ENCODE data around the gene KLHL26. TPM values are rescaled to one million over a fixed set of nuclear protein-coding genes. Genes with fewer than 3 reads are reported as not detected.

KLHL26 gene
- polyA plus RNA-seq, 3 donors, result 5.0 to 6.1 (median 5.3) TPM

DNA sequence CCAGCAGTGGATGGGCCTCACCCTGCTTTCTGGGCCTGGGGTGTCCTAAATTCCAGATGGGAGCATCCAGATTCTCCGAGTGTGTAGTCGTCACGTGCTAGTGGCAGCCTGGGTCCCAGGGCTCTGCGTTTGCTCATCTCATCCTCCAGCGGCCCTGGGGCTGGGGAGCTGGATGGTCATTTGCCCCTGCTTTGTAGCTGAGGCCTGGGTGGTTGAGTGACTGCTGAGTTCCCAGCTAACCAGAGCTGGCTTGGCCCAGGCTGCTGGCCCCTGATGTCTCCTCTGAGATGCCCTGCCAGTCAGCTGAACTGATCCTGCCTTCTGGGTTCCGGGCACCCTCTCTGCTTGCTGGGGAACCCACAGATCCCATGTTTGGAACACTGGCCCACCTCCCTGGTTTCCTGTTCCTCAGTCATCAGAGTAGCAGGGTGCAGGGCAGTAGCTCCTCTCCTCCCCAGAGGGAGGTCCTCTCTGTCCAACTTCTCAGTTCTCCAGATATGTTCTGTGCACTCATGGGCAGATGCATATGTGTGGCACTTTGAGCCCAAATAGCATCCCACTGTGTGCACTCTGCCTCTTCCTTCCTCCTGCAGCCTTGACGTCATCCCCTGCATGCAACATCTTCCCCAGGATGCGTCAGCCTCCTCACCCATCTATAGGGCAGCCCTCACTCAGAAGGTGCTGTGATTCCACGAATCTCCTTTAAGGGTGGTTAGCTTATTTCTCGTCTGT lies 24.3 kb downstream of the KLHL26 start:
- no peak for DNase-seq (ENCODE audit: low read depth in 3 of 3, low spot score in 2 of 3)

DNA sequence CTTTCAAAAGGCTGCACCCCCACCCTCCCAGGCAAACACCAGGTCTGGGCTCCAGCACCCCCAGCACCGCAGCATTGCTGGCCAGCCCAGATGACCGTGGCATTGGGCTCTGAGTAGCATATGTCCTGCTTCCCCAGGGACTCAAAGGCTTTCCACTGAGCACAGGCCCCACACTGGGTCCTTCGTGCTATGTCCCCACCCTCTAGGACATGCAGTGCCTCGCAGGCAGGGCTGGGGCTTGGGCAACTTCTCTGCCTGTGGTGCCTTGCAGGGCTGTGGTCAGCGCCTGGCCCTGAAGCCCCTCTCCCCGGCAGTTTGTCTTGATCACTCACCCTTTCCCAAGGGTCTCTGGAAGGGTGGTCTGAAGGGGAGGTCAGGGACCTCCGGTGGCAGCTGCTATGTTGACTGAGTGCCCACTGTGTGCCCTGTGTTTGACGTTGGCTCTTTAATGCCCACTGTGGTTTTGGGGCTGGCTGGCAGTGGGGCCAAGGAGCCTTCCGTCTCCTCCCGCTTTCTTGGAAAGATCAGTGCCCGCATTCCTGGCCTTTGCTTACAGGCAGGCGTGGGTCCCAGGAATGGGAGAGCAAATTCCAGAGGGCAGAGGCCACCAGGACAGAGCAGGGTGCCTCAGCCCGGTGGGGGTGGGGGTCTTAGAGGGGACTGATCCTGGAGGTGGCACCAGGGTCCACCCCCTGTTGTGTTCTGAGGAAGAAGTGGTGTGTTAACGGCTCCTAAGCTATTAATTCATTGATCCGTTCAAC lies 26.3 kb downstream of the KLHL26 start:
- DNase-seq (ENCODE audit: low read depth in 3 of 3, low spot score in 2 of 3), result no peak

DNA sequence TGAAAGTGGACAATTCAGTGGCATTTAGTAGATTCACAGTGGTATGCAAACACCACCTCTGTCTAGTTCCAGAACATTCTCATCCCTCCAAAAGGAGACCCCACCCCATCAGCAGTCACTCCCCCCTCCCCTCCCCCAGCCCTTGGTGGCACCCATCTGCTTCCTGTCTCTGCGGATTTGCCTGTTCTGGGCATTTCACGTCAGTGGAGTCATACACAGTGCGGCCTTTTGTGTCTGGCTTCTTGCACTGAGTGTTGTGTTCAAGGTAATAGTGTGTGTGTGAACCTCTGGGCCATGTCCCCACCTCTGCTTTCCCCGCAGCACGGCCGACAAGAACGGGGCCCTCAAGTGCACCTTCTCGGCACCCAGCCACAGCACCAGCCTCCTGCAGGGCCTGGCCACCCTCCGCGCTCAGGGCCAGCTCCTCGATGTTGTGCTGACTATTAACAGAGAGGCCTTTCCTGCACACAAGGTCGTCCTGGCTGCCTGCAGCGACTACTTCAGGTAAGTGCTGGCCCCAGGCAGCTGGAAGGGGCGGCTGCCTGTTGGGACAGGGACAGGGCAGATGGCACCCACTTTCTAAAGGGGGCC lies 27.2 kb downstream of the KLHL26 start:
- DNase-seq (ENCODE audit: low read depth in 3 of 3, low spot score in 2 of 3), result no peak

DNA sequence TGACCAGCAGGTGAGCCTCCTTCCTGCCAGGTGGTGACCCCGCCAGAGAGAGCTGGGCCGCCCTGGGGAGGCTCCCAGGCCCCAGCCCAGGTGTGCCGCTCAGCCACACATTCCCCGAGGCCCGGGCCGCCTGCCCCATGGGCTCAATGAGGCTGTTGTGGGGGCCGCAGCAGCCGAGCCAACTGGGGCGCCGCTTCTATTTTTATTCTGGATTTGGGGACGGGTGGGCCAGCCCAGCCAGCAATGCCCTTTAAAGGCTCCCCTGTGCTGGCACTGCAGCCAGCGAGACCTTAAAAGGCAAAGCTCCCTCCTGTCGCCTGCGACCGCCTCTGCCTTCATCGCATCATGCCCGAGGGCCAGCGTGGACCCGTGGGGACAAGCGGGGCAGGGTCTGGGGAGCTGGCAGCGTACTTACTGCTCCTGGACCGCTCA lies 29.0 kb downstream of the KLHL26 start:
- no peak for DNase-seq (ENCODE audit: low read depth in 3 of 3, low spot score in 2 of 3)

DNA sequence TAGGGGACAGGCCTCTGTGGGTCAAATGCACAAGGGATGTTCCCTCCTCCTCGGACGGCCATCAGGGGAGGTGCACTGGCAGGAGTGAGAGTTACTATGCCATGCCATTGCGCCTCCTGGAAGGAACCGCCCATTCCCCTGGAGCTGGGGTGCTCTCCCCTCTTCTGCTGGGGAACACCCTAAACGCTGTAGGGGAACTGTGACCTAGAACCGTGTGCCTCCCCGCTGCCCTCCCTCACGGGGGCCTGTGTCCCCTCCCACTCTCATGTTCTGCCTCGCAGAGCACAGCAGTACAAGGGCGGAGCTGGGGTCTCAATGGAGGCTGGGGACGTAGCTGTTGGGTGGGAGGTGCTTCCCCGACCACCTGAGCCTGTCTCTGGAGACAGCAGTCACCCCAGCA lies 29.5 kb downstream of the KLHL26 start:
- no peak for DNase-seq (ENCODE audit: low read depth in 3 of 3, low spot score in 2 of 3)

DNA sequence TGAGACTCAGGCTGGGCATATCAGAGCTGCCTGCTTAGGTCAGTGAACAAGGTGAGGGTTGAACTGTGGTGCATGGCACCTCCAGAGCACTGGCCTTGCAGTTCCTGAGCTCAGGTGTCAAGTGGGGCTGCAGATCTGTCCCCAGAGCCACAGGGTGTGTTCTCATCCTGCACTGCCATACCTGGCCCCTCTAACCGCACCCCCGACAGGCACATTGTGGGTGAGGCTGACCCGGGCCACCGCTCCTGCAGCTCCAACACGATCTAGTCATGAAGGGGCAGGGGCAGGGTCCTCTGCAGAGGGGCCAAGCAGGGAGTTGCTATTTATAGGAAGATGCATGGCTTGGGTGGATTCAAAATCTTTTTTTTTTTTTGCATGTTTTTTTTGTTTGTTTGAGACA lies 30.0 kb downstream of the KLHL26 start:
- no peak for DNase-seq (ENCODE audit: low read depth in 3 of 3, low spot score in 2 of 3)

DNA sequence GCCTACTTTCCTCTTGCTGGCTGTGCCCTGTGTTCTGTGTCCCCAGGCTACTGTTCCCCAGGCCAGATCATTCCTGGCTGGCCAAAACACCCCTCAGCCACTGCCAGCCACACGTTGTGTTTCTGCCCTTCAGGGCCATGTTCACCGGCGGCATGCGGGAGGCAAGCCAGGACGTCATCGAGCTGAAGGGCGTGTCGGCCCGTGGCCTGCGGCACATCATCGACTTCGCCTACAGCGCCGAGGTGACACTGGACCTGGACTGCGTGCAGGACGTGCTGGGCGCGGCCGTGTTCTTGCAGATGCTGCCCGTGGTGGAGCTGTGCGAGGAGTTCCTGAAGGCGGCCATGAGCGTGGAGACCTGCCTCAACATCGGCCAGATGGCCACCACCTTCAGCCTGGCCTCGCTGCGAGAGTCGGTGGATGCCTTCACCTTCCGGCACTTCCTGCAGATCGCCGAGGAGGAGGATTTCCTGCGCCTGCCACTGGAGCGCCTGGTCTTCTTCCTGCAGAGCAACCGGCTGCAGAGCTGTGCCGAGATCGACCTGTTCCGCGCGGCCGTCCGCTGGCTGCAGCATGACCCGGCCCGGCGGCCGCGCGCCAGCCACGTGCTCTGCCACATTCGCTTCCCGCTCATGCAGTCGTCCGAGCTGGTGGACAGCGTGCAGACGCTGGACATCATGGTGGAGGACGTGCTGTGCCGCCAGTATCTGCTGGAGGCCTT lies 30.9 kb downstream of the KLHL26 start:
- no peak for DNase-seq (ENCODE audit: low read depth in 3 of 3, low spot score in 2 of 3)

DNA sequence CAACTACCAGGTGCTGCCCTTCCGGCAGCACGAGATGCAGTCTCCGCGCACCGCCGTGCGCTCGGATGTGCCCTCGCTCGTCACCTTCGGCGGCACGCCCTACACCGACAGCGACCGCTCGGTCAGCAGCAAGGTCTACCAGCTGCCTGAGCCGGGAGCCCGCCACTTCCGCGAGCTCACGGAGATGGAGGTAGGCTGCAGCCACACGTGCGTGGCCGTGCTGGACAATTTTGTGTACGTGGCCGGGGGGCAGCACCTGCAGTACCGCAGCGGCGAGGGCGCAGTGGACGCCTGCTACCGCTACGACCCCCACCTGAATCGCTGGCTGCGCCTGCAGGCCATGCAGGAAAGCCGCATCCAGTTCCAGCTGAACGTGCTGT lies 31.4 kb downstream of the KLHL26 start:
- DNase-seq (ENCODE audit: low read depth in 3 of 3, low spot score in 2 of 3), result no peak

DNA sequence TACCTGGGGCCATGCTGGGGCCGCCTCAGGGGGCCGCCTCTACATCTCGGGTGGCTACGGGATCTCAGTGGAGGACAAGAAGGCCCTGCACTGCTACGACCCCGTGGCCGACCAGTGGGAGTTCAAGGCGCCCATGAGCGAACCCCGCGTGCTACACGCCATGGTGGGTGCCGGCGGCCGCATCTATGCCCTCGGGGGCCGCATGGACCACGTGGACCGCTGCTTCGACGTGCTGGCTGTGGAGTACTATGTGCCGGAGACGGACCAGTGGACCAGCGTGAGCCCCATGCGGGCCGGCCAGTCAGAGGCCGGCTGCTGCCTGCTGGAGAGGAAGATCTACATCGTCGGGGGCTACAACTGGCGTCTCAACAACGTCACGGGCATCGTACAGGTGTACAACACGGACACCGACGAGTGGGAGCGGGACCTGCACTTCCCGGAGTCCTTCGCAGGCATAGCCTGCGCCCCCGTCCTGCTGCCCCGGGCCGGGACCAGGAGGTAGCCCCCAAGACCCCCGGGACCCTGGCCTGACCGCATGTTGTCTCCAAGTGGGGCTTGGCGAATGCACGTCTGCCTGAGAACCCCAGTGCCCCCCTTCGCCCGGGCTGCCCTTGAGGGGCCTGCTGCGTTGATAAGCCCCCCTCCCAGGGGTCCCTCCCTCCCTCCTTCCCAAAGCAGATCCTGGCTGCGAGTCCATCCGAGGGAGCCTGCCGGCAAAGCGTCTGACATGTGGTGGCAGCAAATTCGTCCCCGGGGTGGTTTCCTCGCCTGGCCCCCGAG lies 32.1 kb downstream of the KLHL26 start:
- no peak for DNase-seq (ENCODE audit: low read depth in 3 of 3, low spot score in 2 of 3)

DNA sequence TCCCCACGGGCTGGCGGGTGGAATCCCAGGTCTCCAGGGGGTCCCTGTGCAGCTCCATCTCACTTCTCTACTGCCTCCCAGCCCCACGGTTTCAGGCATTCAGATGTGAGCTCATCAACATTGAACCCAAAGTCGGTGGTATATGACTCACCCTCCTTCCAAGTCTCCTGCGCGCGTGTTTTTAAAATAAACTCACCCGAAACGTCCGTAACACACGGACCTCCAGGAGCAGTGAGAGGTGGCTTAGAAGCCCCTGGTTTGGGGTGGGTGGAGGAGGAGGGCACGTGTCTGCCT lies 32.6 kb downstream of the KLHL26 start:
- DNase-seq (ENCODE audit: low read depth in 3 of 3, low spot score in 2 of 3), result no peak

DNA sequence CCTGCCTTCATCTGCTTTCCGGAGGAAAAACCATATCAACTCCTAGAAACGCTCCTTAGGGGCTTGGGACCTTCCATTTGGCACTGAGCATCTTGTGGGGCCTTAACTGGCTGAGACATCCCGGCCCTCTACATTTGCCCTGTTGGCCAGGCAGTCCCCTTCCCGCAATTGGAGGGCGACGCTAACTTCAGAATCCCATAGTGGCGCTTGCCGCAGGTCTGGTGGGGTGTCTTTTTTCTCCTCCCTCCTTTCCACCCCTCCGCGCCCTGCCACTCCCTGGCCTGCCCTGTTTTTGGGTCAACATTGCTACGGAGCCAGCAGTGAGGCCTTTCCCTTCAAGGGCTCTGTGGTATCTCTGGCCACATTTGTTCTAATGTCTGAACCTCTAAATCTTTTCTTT lies 33.1 kb downstream of the KLHL26 start:
- no peak for DNase-seq (ENCODE audit: low read depth in 3 of 3, low spot score in 2 of 3)

DNA sequence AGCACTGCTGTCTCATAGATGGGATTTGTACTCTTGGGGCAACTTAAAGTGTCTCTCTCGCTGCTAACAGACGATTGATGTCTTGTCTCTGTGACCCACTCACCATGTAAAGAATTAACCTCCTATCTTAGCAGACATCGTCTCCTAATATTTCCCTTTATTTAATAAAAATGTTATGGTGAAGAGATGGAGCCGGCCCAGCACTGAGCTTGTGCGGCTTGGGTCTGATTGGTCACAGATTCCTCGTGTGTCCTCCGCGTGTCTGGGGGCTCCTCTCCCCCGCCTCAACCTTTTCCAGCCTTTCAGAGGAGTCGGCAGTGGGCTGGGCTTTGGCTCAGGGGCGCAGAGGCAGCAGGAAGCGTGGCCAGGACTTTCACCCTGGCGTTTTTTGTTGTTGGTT lies 33.5 kb downstream of the KLHL26 start:
- DNase-seq (ENCODE audit: low read depth in 3 of 3, low spot score in 2 of 3), result no peak

DNA sequence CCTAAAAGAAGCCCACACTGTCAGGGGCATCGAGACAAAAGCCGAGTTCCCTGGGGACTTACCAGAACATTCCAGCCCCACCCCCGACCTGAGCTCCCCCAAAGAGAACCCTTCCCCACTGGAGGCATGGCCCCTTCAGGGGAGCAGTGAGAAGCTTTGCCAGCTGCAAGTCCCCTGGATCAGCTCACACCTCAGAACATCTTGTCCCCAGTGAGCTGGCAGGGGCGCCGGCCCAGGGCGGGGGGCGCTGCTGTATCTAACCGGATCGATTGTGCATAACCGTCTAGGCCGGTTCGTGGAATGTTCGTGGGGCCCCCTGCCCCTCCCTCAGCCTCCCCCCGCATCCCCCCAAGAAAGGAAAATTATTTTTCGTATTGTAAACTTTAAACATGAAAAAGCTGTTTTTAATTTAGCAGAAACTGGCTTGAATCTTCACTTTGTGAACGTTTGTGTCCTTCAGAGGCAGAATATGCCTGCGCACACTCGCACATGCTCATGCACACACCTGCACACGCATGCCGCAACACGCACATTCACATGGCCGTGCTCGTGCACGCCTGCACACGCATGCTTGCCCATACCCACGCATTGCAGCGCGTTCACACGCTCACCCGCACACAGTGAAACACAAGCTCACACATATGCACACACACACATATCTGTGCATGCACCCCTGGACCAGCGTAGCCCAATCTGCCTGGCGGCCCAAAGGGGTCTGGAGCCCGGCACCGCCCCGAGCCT lies 34.6 kb downstream of the KLHL26 start:
- DNase-seq (ENCODE audit: low read depth in 3 of 3, low spot score in 2 of 3), result no peak

DNA sequence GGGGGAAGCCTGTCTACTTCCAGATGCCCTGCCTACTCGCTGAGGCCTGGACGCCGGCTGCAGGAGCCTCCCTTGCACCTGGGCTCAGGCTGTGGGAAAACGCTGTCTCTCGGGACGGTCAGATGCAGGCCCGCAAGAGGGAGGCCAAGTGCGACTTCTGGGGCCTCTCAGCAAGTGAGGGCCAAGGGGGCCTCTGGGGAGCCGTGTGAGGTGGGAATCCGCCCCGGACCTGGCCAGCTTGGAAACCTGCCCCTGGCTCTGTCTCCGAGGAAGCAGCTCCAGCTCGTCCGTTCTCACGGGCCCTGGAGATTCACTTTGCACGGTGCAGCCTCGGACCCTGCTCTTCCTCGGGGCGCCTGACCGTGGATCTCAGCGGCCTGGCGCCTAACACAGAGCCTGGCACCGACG lies 35.2 kb downstream of the KLHL26 start:
- DNase-seq (ENCODE audit: low read depth in 3 of 3, low spot score in 2 of 3), result no peak

DNA sequence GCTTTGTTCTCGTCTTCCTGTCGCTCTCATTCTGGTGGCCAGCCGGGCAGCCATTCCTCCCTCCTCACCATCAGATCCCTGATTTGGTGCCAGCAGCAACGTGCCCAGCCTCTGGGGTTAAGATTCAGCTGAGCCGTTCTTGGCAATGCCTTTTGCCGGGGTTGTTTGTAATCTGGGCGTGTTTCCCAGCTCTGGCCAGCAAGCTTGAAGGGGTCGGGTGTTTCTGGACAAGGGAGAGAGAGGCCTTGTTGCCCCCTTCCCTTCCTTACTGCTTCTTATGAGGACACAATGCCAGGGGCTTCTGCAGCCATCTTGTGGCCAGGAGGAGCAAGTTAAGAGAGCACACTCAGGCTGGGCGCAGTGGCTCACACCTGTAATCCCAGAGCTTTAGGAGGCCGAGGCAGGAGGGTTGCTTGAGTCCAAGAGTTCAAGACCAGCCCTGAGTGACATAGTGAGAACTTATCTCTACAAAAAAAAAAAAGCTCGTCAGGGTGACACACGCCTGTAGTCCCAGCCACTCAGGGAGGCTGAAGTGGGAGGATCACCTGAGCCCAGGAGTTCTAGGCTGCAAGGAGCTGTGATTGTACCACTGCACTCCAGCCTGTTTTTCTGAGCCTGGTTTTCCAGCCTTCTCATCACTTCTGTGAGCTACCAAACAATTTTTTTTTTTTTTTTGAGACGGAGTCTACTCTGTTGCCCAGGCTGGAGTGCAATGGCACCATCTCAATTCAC lies 35.9 kb downstream of the KLHL26 start:
- DNase-seq (ENCODE audit: low read depth in 3 of 3, low spot score in 2 of 3), result no peak

DNA sequence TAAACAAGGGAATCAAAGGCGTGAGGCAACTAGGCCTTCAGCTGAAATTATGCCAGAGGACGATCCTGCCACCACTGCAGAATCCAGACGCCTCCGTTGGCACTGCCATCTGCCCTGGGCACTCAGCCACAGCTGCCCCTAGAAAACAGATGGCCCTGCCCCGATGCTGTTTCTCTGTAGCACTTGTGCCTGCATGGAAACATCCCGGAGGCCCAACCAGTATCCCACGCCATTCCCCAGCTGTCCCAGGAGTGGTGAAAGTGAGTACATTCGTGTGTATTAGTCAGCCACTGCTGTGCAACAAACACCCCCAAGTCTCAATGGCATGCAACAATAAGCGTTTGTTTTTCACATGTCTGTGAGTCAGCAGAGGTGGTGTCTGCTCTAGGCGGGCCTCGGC lies 37.8 kb downstream of the KLHL26 start:
- DNase-seq (ENCODE audit: low read depth in 3 of 3, low spot score in 2 of 3), result no peak

DNA sequence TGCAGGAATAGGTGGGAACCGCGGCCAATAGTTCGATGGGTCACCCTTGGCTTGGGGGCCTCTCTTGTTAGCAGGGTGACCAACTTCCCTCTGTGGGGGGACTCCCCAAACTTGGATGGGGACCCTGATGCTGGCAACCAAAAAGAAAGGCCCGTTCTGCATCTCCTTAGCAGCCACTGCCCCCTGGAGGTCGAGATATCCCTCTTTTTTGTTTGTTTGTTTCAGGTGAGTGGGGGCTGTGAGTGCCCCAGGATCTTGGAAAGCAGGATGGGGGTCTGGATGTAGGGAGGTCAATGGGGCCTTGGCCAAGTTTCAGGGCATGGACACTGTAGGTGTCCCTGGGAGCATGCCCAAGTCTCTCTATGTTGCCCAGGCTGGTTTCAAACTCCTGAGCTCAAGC lies 39.0 kb downstream of the KLHL26 start:
- no peak for DNase-seq (ENCODE audit: low read depth in 3 of 3, low spot score in 2 of 3)

DNA sequence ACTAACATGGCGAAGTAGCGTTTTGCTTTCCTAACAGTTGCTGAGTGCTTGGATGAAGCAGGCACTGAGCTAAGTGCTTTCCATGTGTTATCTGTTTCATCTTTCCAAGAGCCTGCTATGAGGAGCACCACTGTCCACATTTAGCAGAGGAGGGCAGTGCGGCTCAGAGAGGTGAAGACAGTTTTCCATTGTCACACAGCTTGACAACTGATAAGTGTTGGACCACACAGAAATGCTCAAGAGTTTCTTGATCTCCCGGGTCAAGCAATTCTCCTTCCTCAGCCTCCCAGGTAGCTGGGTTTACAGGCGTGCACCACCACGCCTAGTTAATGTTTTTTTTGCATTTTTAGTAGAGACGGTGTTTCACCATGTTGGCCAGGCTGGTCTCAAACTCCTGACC lies 39.9 kb downstream of the KLHL26 start:
- DNase-seq (ENCODE audit: low read depth in 3 of 3, low spot score in 2 of 3), result no peak

DNA sequence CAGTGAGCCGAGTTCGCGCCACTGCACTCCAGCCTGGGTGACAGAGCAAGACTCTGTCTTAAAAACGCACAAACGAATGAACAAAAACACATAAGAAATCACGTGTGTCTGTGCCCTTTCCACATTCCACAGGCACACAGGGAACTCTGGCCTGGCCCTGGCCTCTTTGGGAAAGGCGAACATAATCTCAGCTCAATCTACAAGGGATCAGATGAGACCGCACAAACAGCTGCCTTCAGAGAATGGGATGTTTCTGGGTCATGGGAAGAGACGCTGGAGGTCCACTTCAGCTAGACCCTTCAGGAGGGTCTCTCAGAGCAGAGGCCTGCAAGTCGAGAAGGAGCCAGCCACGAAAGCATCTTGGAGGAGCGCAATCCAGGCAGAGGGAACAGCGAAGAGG lies 40.3 kb downstream of the KLHL26 start:
- no peak for DNase-seq (ENCODE audit: low read depth in 3 of 3, low spot score in 2 of 3)

All from right renal cortex interstitium (tissue), 3 donors.